ENCODE measurements around the gene ACSM4. TPM values are rescaled to one million over a fixed set of nuclear protein-coding genes. Genes with fewer than 3 reads are reported as not detected.
A peak's percentile ranks its signal among the peaks of the same experiment; 100 is the strongest.

Gene ACSM4
- total RNA-seq, 1 experiment from 2014 or later = not detected

- peak; percentile 32 for DNase-seq
- Histone ChIP-seq H3K4me3 (ENCODE audit: low read length) (no peak overlapping the region), H3K79me2 (ENCODE audit: low read length) (no peaks in the 10 kb centered on the region), H4K20me1 (ENCODE audit: low read length) (no peaks in the 10 kb centered on the region), H3K27ac (ENCODE audit: low read length) (no peak overlapping the region), H3K9ac (ENCODE audit: low read length) (no peak overlapping the region), H3F3A (ENCODE audit: low read length, unreplicated experiment) (no peaks in the 10 kb centered on the region), H3K9me2 (replicated peaks; ENCODE audit: low read length) (no peaks in the 10 kb centered on the region), H3K4me2 (ENCODE audit: low read length) (no peak overlapping the region), H3K4me1 (ENCODE audit: insufficient read depth, low read length) (no peaks in the 10 kb centered on the region), H3K27me3 (ENCODE audit: low read length) (peaks cover 17% of the 10 kb centered on the region; the same call in 1 of the 2 replicates), H2AFZ (ENCODE audit: low read length) (no peak overlapping the region), H3K36me3 (ENCODE audit: low read depth, low read length) (no peaks in the 10 kb centered on the region), H3K9me3 (ENCODE audit: low read length) (no peaks in the 10 kb centered on the region)
- TF ChIP-seq CTCF (conservative IDR thresholded peaks at IDR 0.05; ENCODE audit: low read depth, low read length) (no peak), EZH2phosphoT487 (IDR thresholded peaks at IDR 0.05; ENCODE audit: borderline replicate concordance, low read length) (no peak), EZH2 (IDR thresholded peaks at IDR 0.05; ENCODE audit: low read length, unreplicated experiment) (no peak)
- intact Hi-C loops (cut with micrococcal nuclease) = no loop called here
- no peak for ATAC-seq
- CTCF ChIA-PET = no interaction called here
- no TSS peak for BruUV-seq (replicated peaks)
- POLR2A ChIA-PET (ENCODE audit: unreplicated experiment) = no interaction called here
Observed at GRCh38 chr12:7375145-7375543, 71.3 kb downstream of the ACSM4 start.

GRCh38 chr12:7376196-7376595, 72.3 kb downstream of the ACSM4 start:
- no TSS peak for BruUV-seq (replicated peaks)
- no peaks in the 10 kb centered on the region for H4K20me1 ChIP-seq (ENCODE audit: low read length)
- ChIA-PET CTCF (no interaction called here), POLR2A (ENCODE audit: unreplicated experiment) (no interaction called here)
- peaks cover 17% of the 10 kb centered on the region; the same call in 1 of the 2 replicates for H3K27me3 ChIP-seq (ENCODE audit: low read length)
- H3F3A ChIP-seq (ENCODE audit: low read length, unreplicated experiment) = no peaks in the 10 kb centered on the region
- H3K36me3 ChIP-seq (ENCODE audit: low read depth, low read length) = no peaks in the 10 kb centered on the region
- no peak overlapping the region for H3K9ac ChIP-seq (ENCODE audit: low read length)
- H3K4me1 ChIP-seq (ENCODE audit: insufficient read depth, low read length) = no peaks in the 10 kb centered on the region
- intact Hi-C loops (cut with micrococcal nuclease) = no loop called here
- ATAC-seq (no peak), DNase-seq (peak; percentile 17)
- H3K4me3 ChIP-seq (ENCODE audit: low read length) = no peak overlapping the region
- no peaks in the 10 kb centered on the region for H3K9me2 ChIP-seq (replicated peaks; ENCODE audit: low read length)
- H2AFZ ChIP-seq (ENCODE audit: low read length) = no peak overlapping the region
- H3K79me2 ChIP-seq (ENCODE audit: low read length) = no peaks in the 10 kb centered on the region
- no peak overlapping the region for H3K27ac ChIP-seq (ENCODE audit: low read length)
- TF ChIP-seq CTCF (conservative IDR thresholded peaks at IDR 0.05; ENCODE audit: low read depth, low read length) = no peak
- no peak for TF ChIP-seq EZH2 (IDR thresholded peaks at IDR 0.05; ENCODE audit: low read length, unreplicated experiment)
- TF ChIP-seq EZH2phosphoT487 (IDR thresholded peaks at IDR 0.05; ENCODE audit: borderline replicate concordance, low read length) = no peak
- no peak overlapping the region for H3K4me2 ChIP-seq (ENCODE audit: low read length)
- no peaks in the 10 kb centered on the region for H3K9me3 ChIP-seq (ENCODE audit: low read length)

Other genes with a start within 250 kb of the ACSM4 start
- 2.1 and 2.9 TPM in 2 replicates for gene C1S, start 243.4 kb upstream of the ACSM4 start, total RNA-seq (2014; rRNA removed)
- gene C1R, start 211.6 kb upstream of the ACSM4 start, total RNA-seq (2014; rRNA removed) = 4.4 and 9.6 TPM in 2 replicates
- gene C1RL, start 194.9 kb upstream of the ACSM4 start, total RNA-seq (2014; rRNA removed) = 8.2 and 8.9 TPM in 2 replicates
- not detected in 2 replicates for gene RBP5, start 175.2 kb upstream of the ACSM4 start, total RNA-seq (2014; rRNA removed)
- gene CLSTN3, start 173.7 kb upstream of the ACSM4 start, total RNA-seq (2014; rRNA removed) = 10.9 and 14.2 TPM in 2 replicates
- 19.4 and 20.0 TPM in 2 replicates for gene PEX5, start 114.4 kb upstream of the ACSM4 start, total RNA-seq (2014; rRNA removed)
- gene CD163L1, start 140.1 kb downstream of the ACSM4 start, total RNA-seq (2014; rRNA removed) = 0.35 and 0.66 TPM in 2 replicates
- gene CD163, start 199.7 kb downstream of the ACSM4 start, total RNA-seq (2014; rRNA removed) = not detected in 2 replicates